GM23338 (cell line): ENCODE measurements around the gene PYGB. TPM values are rescaled to one million over a fixed set of nuclear protein-coding genes. Genes with fewer than 3 reads are reported as not detected.

Experiments
- ATAC-seq: fragments of 200-7000 bp; cut with Tn5 transposase; 3 replicates; pipeline ENCODE4 v1.9.1; 2020
- DNase-seq: peaks from one replicate; pipeline ENCODE4 v3.0.0-alpha.2; 2015; ENCODE audit warnings: low spot score
- H2AFZ ChIP-seq: fragments of 200-600 bp; sonication (generic); 2 replicates; pipeline ENCODE4 v1.8.0; 2016; ENCODE audit warnings: antibody characterized with exemption, mild to moderate bottlenecking, moderate library complexity
- H3F3A ChIP-seq: fragments of 200-600 bp; sonication (generic); replicated peaks from 2 replicates; pipeline ENCODE4 v1.8.0; 2017; ENCODE audit warnings: antibody characterized with exemption, mixed run types, low read depth
- H3K27ac ChIP-seq: fragments of 200-600 bp; sonication (generic); 2 replicates; pipeline ENCODE4 v1.6.1; 2016; ENCODE audit warnings: low read depth
- H3K27me3 ChIP-seq: fragments of 200-600 bp; sonication (generic); 2 replicates; pipeline ENCODE4 v1.8.0; 2016; ENCODE audit warnings: mild to moderate bottlenecking, mixed run types, moderate library complexity; ENCODE audit not compliant: insufficient read depth
- H3K36me3 ChIP-seq: fragments of 200-600 bp; sonication (generic); 2 replicates; pipeline ENCODE4 v1.8.0; 2016; ENCODE audit warnings: mild to moderate bottlenecking; ENCODE audit not compliant: insufficient read depth
- H3K4me1 ChIP-seq: fragments of 200-600 bp; sonication (generic); 2 replicates; pipeline ENCODE4 v1.8.0; 2016; ENCODE audit warnings: mild to moderate bottlenecking, moderate library complexity; ENCODE audit not compliant: insufficient read depth
- H3K4me2 ChIP-seq: fragments of 200-600 bp; sonication (generic); 2 replicates; pipeline ENCODE4 v1.7.1; 2017; ENCODE audit warnings: mixed run types
- H3K4me3 ChIP-seq: fragments of 200-600 bp; sonication (generic); 2 replicates; pipeline ENCODE4 v1.6.1; 2016; ENCODE audit warnings: mixed run types
- H3K79me2 ChIP-seq: fragments of 200-600 bp; sonication (generic); replicated peaks from 2 replicates; pipeline ENCODE4 v1.8.0; 2017; ENCODE audit warnings: mild to moderate bottlenecking; ENCODE audit not compliant: insufficient read depth
- H3K9me2 ChIP-seq: fragments of 200-600 bp; sonication (generic); 2 replicates; pipeline ENCODE4 v1.8.0; 2017; ENCODE audit not compliant: insufficient read depth
- H4K20me1 ChIP-seq: fragments of 200-600 bp; sonication (generic); replicated peaks from 2 replicates; pipeline ENCODE4 v1.8.0; 2017; ENCODE audit warnings: mild to moderate bottlenecking; ENCODE audit not compliant: insufficient read depth
- H3K27ac Mint-ChIP-seq: 2 replicates; pipeline ENCODE4 v1.8.0; 2020; ENCODE audit warnings: inconsistent platforms, mild to moderate bottlenecking, moderate library complexity, mixed read lengths
- H3K27me3 Mint-ChIP-seq: 3 replicates; pipeline ENCODE4 v1.8.0; 2022; ENCODE audit warnings: low read depth, mild to moderate bottlenecking, moderate library complexity, mixed read lengths, inconsistent platforms; ENCODE audit not compliant: insufficient read depth, poor library complexity
- H3K36me3 Mint-ChIP-seq: 3 replicates; pipeline ENCODE4 v1.8.0; 2021; ENCODE audit warnings: low read depth, mild to moderate bottlenecking, inconsistent platforms, moderate library complexity, mixed read lengths
- H3K4me1 Mint-ChIP-seq: 3 replicates; pipeline ENCODE4 v1.8.0; 2020; ENCODE audit warnings: mild to moderate bottlenecking, inconsistent platforms, mixed read lengths
- H3K4me3 Mint-ChIP-seq: 3 replicates; pipeline ENCODE4 v1.8.0; 2021; ENCODE audit warnings: moderate library complexity, mild to moderate bottlenecking, inconsistent platforms, mixed read lengths
- H3K9me3 Mint-ChIP-seq: 3 replicates; pipeline ENCODE4 v1.8.0; 2020; ENCODE audit warnings: moderate library complexity, mild to moderate bottlenecking, inconsistent platforms, mixed read lengths
- ETS1 ChIP-seq: IDR thresholded peaks from 2 replicates; pipeline ENCODE4 v1.6.1; 2016; ENCODE audit warnings: antibody characterized with exemption
- EZH2phosphoT487 ChIP-seq: fragments of 200-600 bp; sonication (generic); IDR thresholded peaks from one replicate; pipeline ENCODE4 v1.8.1; 2018; ENCODE audit warnings: antibody characterized with exemption; ENCODE audit not compliant: unreplicated experiment
- JUNB ChIP-seq: IDR thresholded peaks from one replicate; pipeline ENCODE4 v1.6.1; 2016; ENCODE audit warnings: antibody characterized with exemption; ENCODE audit not compliant: unreplicated experiment
- NANOG ChIP-seq: IDR thresholded peaks from 2 replicates; pipeline ENCODE4 v1.6.1; 2016; ENCODE audit warnings: antibody characterized with exemption, borderline replicate concordance
- POLR2AphosphoS5 ChIP-seq: IDR thresholded peaks from 2 replicates; pipeline ENCODE4 v1.6.1; 2016; ENCODE audit warnings: antibody characterized with exemption, low read depth
- STAT1 ChIP-seq: IDR thresholded peaks from one replicate; pipeline ENCODE4 v1.6.1; 2016; ENCODE audit warnings: antibody characterized with exemption; ENCODE audit not compliant: unreplicated experiment
- ZNF331 ChIP-seq: fragments of 250-450 bp; sonication (Bioruptor Pico); IDR thresholded peaks from 2 replicates; pipeline ENCODE4 v1.5.0; 2020; ENCODE audit warnings: low read depth, mild to moderate bottlenecking, moderate library complexity
- polyA plus RNA-seq: library from polyadenylated mRNA; unstranded; fragments of >200 nt; fragmentation: Nextera tagmentation; extraction: Ambion mirVana; gene quantifications from 2 replicates; pipeline ENCODE4 v1.2.1, GENCODE V29; 2016
- total RNA-seq: library from RNA; depleted of rRNA; stranded (reverse); fragments of >200 nt; shearing (Covaris generic); gene quantifications from 2 replicates; pipeline ENCODE4 v1.2.3, GENCODE V29; 2014
- TF ChIP-seq, protein P1 (sequence below): fragments of 250-450 bp; sonication (Bioruptor Pico); IDR thresholded peaks from 2 replicates; pipeline ENCODE4 v1.5.0; 2020; ENCODE audit warnings: mild to moderate bottlenecking, moderate library complexity
- TF ChIP-seq, protein P2 (sequence below), 2 experiments: fragments of 200-600 bp in 1 of 2; sonication (generic) in 1 of 2; conservative IDR thresholded peaks; 2 replicates each; pipeline versions ENCODE4 v1.5.1 to v1.6.1; 2016 to 2017; ENCODE audit warnings: antibody characterized with exemption in 2 of 2, low read depth in 2 of 2, mild to moderate bottlenecking in 2 of 2, moderate library complexity in 1 of 2

The PYGB gene
- total and polyA plus RNA-seq, 2 experiments from 2014 or later: 15.6 to 64.0 TPM

DNA sequence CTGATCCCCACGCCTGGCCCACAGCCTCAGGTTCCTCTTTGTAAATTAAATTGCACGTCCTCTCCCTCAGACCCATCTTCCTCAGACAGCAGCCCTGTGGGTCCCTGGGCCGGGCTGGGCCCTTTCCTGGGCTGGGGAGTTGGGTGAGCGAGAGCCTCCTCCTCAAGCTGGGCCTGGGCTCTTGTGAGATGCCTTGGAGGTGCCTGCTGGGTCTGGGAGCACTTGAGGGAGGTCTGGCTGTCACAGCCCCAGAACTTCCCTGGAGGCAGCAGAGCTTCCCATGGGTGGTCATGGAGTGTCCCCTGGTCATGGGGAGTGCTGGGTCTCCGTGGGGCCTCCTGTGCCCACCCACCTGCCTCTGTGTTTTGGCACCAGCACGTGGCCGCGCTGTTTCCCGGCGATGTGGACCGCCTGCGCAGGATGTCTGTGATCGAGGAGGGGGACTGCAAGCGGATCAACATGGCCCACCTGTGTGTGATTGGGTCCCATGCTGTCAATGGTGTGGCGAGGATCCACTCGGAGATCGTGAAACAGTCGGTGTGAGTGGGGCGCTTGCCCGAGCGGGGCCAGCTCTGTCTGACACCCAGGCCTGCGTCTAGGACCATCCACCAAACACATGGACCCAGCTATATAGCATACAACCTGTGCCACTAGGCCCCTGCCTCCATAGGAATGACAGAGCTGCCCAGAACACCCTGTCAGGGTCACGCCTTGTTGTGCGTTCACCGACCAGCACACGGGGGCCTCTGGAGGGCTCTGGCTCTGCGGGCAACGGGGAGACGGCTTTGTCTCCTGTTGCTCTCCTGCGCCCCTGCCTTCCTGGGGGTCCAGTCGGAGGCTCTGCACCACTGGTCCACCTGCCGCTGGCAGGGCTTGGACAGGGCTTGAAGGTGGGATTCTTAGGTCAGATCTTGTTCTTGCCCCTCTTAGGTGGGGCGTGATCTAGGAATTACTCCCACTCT is 33.0 kb downstream of the PYGB start (continued):
- TF ChIP-seq, protein P1, sequence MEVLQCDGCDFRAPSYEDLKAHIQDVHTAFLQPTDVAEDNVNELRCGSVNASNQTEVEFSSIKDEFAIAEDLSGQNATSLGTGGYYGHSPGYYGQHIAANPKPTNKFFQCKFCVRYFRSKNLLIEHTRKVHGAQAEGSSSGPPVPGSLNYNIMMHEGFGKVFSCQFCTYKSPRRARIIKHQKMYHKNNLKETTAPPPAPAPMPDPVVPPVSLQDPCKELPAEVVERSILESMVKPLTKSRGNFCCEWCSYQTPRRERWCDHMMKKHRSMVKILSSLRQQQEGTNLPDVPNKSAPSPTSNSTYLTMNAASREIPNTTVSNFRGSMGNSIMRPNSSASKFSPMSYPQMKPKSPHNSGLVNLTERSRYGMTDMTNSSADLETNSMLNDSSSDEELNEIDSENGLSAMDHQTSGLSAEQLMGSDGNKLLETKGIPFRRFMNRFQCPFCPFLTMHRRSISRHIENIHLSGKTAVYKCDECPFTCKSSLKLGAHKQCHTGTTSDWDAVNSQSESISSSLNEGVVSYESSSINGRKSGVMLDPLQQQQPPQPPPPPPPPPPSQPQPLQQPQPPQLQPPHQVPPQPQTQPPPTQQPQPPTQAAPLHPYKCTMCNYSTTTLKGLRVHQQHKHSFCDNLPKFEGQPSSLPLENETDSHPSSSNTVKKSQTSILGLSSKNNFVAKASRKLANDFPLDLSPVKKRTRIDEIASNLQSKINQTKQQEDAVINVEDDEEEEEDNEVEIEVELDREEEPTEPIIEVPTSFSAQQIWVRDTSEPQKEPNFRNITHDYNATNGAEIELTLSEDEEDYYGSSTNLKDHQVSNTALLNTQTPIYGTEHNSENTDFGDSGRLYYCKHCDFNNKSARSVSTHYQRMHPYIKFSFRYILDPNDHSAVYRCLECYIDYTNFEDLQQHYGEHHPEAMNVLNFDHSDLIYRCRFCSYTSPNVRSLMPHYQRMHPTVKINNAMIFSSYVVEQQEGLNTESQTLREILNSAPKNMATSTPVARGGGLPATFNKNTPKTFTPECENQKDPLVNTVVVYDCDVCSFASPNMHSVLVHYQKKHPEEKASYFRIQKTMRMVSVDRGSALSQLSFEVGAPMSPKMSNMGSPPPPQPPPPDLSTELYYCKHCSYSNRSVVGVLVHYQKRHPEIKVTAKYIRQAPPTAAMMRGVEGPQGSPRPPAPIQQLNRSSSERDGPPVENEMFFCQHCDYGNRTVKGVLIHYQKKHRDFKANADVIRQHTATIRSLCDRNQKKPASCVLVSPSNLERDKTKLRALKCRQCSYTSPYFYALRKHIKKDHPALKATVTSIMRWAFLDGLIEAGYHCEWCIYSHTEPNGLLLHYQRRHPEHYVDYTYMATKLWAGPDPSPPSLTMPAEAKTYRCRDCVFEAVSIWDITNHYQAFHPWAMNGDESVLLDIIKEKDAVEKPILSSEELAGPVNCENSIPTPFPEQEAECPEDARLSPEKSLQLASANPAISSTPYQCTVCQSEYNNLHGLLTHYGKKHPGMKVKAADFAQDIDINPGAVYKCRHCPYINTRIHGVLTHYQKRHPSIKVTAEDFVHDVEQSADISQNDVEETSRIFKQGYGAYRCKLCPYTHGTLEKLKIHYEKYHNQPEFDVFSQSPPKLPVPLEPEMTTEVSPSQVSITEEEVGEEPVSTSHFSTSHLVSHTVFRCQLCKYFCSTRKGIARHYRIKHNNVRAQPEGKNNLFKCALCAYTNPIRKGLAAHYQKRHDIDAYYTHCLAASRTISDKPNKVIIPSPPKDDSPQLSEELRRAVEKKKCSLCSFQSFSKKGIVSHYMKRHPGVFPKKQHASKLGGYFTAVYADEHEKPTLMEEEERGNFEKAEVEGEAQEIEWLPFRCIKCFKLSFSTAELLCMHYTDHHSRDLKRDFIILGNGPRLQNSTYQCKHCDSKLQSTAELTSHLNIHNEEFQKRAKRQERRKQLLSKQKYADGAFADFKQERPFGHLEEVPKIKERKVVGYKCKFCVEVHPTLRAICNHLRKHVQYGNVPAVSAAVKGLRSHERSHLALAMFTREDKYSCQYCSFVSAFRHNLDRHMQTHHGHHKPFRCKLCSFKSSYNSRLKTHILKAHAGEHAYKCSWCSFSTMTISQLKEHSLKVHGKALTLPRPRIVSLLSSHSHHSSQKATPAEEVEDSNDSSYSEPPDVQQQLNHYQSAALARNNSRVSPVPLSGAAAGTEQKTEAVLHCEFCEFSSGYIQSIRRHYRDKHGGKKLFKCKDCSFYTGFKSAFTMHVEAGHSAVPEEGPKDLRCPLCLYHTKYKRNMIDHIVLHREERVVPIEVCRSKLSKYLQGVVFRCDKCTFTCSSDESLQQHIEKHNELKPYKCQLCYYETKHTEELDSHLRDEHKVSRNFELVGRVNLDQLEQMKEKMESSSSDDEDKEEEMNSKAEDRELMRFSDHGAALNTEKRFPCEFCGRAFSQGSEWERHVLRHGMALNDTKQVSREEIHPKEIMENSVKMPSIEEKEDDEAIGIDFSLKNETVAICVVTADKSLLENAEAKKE (CRISPR knock-in tag): no peak
- no peak for TF ChIP-seq ETS1
- no peak for TF ChIP-seq POLR2AphosphoS5

DNA sequence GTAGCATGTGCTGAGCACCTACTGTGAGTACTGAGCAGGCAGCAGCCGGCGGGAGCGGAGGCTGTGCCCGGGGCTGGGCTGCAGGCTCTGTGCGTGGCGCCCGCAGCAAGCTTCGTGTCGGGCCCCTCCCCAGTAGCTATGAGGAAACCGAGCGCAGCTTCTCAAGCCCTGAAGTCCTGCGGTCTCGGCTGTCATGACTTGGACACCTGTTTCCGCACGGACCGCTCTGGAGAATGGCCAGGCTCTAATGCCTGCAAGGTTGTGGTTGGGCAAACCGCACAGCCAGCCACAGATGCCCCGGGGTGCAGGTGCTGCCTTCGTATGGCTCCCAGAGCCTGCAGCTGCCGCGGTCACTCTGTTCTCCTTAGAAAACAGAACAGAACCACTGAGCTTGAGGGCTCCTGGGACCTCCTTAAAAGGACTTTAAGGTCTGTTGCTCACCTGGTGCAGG is 33.7 kb downstream of the PYGB start:
- H3K9me3 Mint-ChIP-seq: no peaks in the 10 kb centered on the region
- H3K79me2 ChIP-seq: no peaks in the 10 kb centered on the region
- peaks cover 7% of the 10 kb centered on the region for H3K27me3 Mint-ChIP-seq
- H3K4me3 ChIP-seq: no peak overlapping the region
- H3K27ac Mint-ChIP-seq: no peak overlapping the region
- no peaks in the 10 kb centered on the region for H3F3A ChIP-seq
- no peaks in the 10 kb centered on the region for H3K4me1 ChIP-seq
- no peaks in the 10 kb centered on the region for H3K27me3 ChIP-seq
- H3K9me2 ChIP-seq: no peaks in the 10 kb centered on the region
- no peak overlapping the region for H3K4me2 ChIP-seq
- H3K36me3 ChIP-seq: peaks cover 2% of the 10 kb centered on the region; the same call in 1 of the 2 replicates
- H4K20me1 ChIP-seq: no peaks in the 10 kb centered on the region
- ATAC-seq (no peak), DNase-seq (no peak)
- peaks cover 46% of the 10 kb centered on the region for H3K36me3 Mint-ChIP-seq
- no peak overlapping the region for H3K4me3 Mint-ChIP-seq
- no peak overlapping the region for H2AFZ ChIP-seq
- H3K27ac ChIP-seq: no peak overlapping the region
- H3K4me1 Mint-ChIP-seq: peaks cover 8% of the 10 kb centered on the region; the same call in 2 of the 3 replicates
- TF ChIP-seq NANOG (no peak), EZH2phosphoT487 (no peak), STAT1 (no peak), JUNB (no peak), ETS1 (no peak), ZNF331 (no peak)
- TF ChIP-seq, protein P2, sequence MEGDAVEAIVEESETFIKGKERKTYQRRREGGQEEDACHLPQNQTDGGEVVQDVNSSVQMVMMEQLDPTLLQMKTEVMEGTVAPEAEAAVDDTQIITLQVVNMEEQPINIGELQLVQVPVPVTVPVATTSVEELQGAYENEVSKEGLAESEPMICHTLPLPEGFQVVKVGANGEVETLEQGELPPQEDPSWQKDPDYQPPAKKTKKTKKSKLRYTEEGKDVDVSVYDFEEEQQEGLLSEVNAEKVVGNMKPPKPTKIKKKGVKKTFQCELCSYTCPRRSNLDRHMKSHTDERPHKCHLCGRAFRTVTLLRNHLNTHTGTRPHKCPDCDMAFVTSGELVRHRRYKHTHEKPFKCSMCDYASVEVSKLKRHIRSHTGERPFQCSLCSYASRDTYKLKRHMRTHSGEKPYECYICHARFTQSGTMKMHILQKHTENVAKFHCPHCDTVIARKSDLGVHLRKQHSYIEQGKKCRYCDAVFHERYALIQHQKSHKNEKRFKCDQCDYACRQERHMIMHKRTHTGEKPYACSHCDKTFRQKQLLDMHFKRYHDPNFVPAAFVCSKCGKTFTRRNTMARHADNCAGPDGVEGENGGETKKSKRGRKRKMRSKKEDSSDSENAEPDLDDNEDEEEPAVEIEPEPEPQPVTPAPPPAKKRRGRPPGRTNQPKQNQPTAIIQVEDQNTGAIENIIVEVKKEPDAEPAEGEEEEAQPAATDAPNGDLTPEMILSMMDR (conservative IDR thresholded peaks at IDR 0.05; ENCODE audit: low read depth in 2 of 2): no peak
